C4-2B (cell line): ENCODE measurements around the gene HIF1AN.

Experiments used
- ZFX ChIP-seq: fragments of 450-650 bp; IDR thresholded peaks from 2 replicates; pipeline ENCODE4 v1.6.1; 2017
- TF ChIP-seq, protein P1 (sequence below): fragments of 450-650 bp; conservative IDR thresholded peaks from 2 replicates; pipeline ENCODE4 v1.5.1; 2017; ENCODE audit warnings: mild to moderate bottlenecking

DNA sequence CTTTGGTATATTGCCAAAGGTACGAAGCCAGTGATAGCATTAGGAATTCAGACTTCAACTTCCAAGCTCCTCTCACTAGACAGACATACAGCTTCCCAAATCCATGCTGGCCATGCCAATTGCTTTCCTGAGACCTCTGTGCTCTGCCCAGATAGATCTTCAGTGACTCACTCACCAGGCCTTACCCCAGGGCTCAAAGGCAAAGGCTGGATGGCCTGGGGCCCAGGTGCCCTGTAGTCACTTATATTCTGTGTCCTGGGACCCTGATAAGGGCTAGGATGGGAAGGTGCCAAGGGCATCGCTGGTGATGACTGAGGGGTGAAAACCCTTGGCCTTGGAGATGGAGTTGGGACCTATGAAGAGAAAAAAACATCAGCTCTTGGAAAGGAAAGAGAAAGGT, 45.2 kb upstream of the HIF1AN start:
- TF ChIP-seq, protein P1, sequence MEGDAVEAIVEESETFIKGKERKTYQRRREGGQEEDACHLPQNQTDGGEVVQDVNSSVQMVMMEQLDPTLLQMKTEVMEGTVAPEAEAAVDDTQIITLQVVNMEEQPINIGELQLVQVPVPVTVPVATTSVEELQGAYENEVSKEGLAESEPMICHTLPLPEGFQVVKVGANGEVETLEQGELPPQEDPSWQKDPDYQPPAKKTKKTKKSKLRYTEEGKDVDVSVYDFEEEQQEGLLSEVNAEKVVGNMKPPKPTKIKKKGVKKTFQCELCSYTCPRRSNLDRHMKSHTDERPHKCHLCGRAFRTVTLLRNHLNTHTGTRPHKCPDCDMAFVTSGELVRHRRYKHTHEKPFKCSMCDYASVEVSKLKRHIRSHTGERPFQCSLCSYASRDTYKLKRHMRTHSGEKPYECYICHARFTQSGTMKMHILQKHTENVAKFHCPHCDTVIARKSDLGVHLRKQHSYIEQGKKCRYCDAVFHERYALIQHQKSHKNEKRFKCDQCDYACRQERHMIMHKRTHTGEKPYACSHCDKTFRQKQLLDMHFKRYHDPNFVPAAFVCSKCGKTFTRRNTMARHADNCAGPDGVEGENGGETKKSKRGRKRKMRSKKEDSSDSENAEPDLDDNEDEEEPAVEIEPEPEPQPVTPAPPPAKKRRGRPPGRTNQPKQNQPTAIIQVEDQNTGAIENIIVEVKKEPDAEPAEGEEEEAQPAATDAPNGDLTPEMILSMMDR: no peak
- no peak for TF ChIP-seq ZFX
